ENCODE results near the gene PDK3. TPM values are rescaled to one million over a fixed set of nuclear protein-coding genes. Genes with fewer than 3 reads are reported as not detected.

PDK3 gene
- total RNA-seq, 1 donor from 2014 or later, result 43.7 TPM

- Mint-ChIP-seq H3K36me3 (ENCODE audit: insufficient read depth) (peaks cover 8% of the 10 kb centered on the region), H3K4me1 (ENCODE audit: low read depth) (peaks cover 2% of the 10 kb centered on the region), H3K9me3 (ENCODE audit: low read depth) (peaks cover 5% of the 10 kb centered on the region), H3K4me3 (ENCODE audit: low read depth) (no peak overlapping the region), H3K27me3 (no peaks in the 10 kb centered on the region), H3K27ac (no peak overlapping the region)
- no peak for TF ChIP-seq CTCF (IDR thresholded peaks at IDR 0.05; ENCODE audit: unreplicated experiment)
- no peak for DNase-seq (ENCODE audit: low spot score, unreplicated experiment)
Measured at GRCh38 chrX:24485323-24485722, 20.2 kb downstream of the PDK3 start.

DNA sequence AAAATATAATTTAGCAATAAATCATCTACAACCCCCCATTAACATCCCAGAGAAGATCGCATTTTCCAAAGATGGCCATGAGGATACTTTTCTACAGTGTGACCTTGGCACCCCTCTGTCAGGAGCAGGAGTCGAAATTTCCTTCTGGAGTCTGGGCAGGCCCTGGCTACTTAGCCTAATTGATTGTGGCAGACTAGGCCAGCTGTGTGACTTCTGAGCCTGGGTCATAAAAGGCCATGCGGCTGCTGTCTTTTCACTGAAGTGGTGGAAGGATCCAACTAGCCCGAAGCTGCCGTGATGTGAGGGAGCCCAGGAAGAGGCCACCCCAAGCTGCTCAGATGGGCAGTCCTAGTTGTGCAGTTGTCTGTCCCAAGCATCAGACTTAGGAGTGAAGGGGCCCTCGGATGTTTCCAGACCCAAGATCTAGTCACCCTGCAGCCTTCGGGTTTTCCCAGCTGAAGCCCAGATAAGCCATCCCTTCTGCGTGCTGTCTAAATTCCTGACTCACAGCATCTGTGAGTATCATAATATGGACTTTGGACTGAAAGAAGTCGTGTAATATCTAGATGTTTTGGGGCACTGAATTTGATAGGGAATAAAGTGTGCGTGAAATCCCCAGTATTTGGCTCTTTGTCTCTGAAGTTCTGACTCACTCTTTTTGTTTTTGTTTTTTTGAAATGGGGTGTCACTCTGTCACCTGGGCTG lies 21.0 kb downstream of the PDK3 start:
- Mint-ChIP-seq H3K4me3 (ENCODE audit: low read depth) (no peak overlapping the region), H3K4me1 (ENCODE audit: low read depth) (peaks cover 2% of the 10 kb centered on the region), H3K36me3 (ENCODE audit: insufficient read depth) (peaks cover 7% of the 10 kb centered on the region), H3K27ac (no peak overlapping the region), H3K9me3 (ENCODE audit: low read depth) (peaks cover 3% of the 10 kb centered on the region), H3K27me3 (no peaks in the 10 kb centered on the region)
- no peak for DNase-seq (ENCODE audit: low spot score, unreplicated experiment)
- no peak for TF ChIP-seq CTCF (IDR thresholded peaks at IDR 0.05; ENCODE audit: unreplicated experiment)

GRCh38 chrX:24487571-24487970 lies 22.5 kb downstream of the PDK3 start:
- peaks cover 3% of the 10 kb centered on the region for H3K4me1 Mint-ChIP-seq (ENCODE audit: low read depth)
- peaks cover 2% of the 10 kb centered on the region for H3K9me3 Mint-ChIP-seq (ENCODE audit: low read depth)
- no peak overlapping the region for H3K27ac Mint-ChIP-seq
- H3K4me3 Mint-ChIP-seq (ENCODE audit: low read depth), result no peak overlapping the region
- no peak for DNase-seq (ENCODE audit: low spot score, unreplicated experiment)
- H3K27me3 Mint-ChIP-seq, result no peaks in the 10 kb centered on the region
- TF ChIP-seq CTCF (IDR thresholded peaks at IDR 0.05; ENCODE audit: unreplicated experiment), result no peak
- H3K36me3 Mint-ChIP-seq (ENCODE audit: insufficient read depth), result peaks cover 7% of the 10 kb centered on the region

GRCh38 chrX:24491741-24492140 lies 26.7 kb downstream of the PDK3 start:
- no peak for DNase-seq (ENCODE audit: low spot score, unreplicated experiment)
- no peak for TF ChIP-seq CTCF (IDR thresholded peaks at IDR 0.05; ENCODE audit: unreplicated experiment)
- peaks cover 6% of the 10 kb centered on the region for H3K36me3 Mint-ChIP-seq (ENCODE audit: insufficient read depth)
- H3K9me3 Mint-ChIP-seq (ENCODE audit: low read depth), result peaks cover 2% of the 10 kb centered on the region
- H3K27me3 Mint-ChIP-seq, result no peaks in the 10 kb centered on the region
- peaks cover 25% of the 10 kb centered on the region for H3K4me1 Mint-ChIP-seq (ENCODE audit: low read depth)
- no peak overlapping the region for H3K4me3 Mint-ChIP-seq (ENCODE audit: low read depth)
- H3K27ac Mint-ChIP-seq, result no peak overlapping the region

GRCh38 chrX:24493740-24494581 lies 28.9 kb downstream of the PDK3 start:
- H3K9me3 Mint-ChIP-seq (ENCODE audit: low read depth), result peaks cover 2% of the 10 kb centered on the region
- H3K27me3 Mint-ChIP-seq, result no peaks in the 10 kb centered on the region
- TF ChIP-seq CTCF (IDR thresholded peaks at IDR 0.05; ENCODE audit: unreplicated experiment), result no peak
- H3K36me3 Mint-ChIP-seq (ENCODE audit: insufficient read depth), result peaks cover 5% of the 10 kb centered on the region
- no peak overlapping the region for H3K4me3 Mint-ChIP-seq (ENCODE audit: low read depth)
- peaks cover 23% of the 10 kb centered on the region for H3K4me1 Mint-ChIP-seq (ENCODE audit: low read depth)
- DNase-seq (ENCODE audit: low spot score, unreplicated experiment), result no peak
- peak overlapping the region; percentile 86 for H3K27ac Mint-ChIP-seq

All from progenitor cell of endocrine pancreas (in vitro differentiated cells).